ENCODE measurements around the gene ARHGAP10. TPM values are rescaled to one million over a fixed set of nuclear protein-coding genes. Genes with fewer than 3 reads are reported as not detected.

The ARHGAP10 gene
- polyA plus RNA-seq, 1 experiment: 31.1 TPM

DNA sequence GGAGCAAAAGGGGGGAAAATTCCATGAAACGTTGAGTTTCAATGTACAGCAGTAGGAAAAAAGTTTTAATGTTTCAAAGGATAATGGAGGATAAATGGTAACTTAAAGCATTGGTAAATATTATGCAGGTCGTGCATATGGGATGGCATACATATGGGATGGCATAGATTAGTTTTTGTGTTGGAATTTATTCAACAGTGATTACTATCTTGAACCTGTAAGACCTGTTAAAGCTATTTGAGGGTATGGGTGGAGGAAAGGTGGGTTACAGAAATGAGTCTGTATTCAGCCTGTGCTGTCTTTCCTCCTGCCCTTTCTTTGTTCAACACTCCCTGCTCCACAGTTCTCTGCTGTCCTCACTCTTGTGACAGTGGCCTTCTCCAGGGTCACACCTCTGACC, 54.6 kb downstream of the ARHGAP10 start:
- ChIA-PET POLR2A (no interaction called here), CTCF (interaction anchor here (2.0 kb wide), 1 partner anchor 80 kb away, joined by 11 read pairs; no protein-coding TSS in a partner anchor)
- Histone ChIP-seq H3K4me3 (ENCODE audit: low read depth, low read length) (no peak overlapping the region), H3K9me3 (ENCODE audit: control insufficient read depth, insufficient read depth, low read length) (no peaks in the 10 kb centered on the region), H3K27ac (ENCODE audit: low read depth, low read length) (no peak overlapping the region), H3K27me3 (ENCODE audit: control insufficient read depth, insufficient read depth, low read length) (no peaks in the 10 kb centered on the region)
- no peak for DNase-seq (ENCODE audit: low read depth, low spot score)
- TF ChIP-seq, protein P1, sequence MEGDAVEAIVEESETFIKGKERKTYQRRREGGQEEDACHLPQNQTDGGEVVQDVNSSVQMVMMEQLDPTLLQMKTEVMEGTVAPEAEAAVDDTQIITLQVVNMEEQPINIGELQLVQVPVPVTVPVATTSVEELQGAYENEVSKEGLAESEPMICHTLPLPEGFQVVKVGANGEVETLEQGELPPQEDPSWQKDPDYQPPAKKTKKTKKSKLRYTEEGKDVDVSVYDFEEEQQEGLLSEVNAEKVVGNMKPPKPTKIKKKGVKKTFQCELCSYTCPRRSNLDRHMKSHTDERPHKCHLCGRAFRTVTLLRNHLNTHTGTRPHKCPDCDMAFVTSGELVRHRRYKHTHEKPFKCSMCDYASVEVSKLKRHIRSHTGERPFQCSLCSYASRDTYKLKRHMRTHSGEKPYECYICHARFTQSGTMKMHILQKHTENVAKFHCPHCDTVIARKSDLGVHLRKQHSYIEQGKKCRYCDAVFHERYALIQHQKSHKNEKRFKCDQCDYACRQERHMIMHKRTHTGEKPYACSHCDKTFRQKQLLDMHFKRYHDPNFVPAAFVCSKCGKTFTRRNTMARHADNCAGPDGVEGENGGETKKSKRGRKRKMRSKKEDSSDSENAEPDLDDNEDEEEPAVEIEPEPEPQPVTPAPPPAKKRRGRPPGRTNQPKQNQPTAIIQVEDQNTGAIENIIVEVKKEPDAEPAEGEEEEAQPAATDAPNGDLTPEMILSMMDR (IDR thresholded peaks at IDR 0.05; ENCODE audit: low read depth, low read length): no peak

DNA sequence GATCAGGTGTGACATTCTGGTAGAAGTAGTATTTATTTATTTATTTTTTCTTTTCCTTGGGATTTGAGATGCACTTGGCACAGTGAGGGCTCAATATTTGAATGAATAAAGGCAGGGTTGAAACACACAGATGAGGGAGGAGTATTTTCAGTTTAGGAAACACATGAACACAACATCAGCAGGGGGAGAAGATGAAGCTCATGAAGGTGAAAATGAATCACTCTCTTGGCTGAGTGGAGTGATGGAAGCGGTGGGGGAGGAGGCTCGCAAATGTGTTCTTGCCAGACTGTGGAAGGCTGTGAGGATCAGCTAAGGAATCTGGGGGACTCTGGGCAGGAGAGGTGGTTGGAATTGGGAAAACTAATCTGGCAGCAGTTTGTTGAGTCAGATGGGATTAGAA, 55.3 kb downstream of the ARHGAP10 start:
- ChIA-PET CTCF (interaction anchor here (2.0 kb wide), 1 partner anchor 79 kb away, joined by 11 read pairs; no protein-coding TSS in a partner anchor), POLR2A (no interaction called here)
- no peak for DNase-seq (ENCODE audit: low read depth, low spot score)
- Histone ChIP-seq H3K27me3 (ENCODE audit: control insufficient read depth, insufficient read depth, low read length) (no peaks in the 10 kb centered on the region), H3K4me3 (ENCODE audit: low read depth, low read length) (no peak overlapping the region), H3K27ac (ENCODE audit: low read depth, low read length) (no peak overlapping the region), H3K9me3 (ENCODE audit: control insufficient read depth, insufficient read depth, low read length) (no peaks in the 10 kb centered on the region)
- TF ChIP-seq, protein P1 (IDR thresholded peaks at IDR 0.05; ENCODE audit: low read depth, low read length): no peak

DNA sequence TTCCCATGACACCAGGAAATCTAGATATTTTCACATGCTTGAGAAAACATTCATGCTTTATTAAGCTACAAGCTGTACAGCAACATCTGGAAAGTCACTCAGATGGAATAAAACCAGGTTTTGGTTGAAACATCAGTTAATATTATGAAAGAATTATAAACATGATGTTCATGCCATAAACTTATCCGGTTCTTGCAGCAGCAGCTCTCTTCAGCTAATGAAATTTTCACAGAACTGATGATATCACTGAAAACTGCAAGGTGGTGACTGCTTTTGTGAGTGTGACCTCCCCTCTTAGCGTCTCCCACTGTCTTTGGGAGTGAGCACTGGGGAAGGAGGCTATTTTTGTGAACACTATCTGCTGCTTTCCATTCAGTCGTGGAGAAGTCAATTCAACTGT, 56.9 kb downstream of the ARHGAP10 start:
- no peak for DNase-seq (ENCODE audit: low read depth, low spot score)
- H3K4me3 ChIP-seq (ENCODE audit: low read depth, low read length): no peak overlapping the region
- TF ChIP-seq, protein P1 (IDR thresholded peaks at IDR 0.05; ENCODE audit: low read depth, low read length): no peak
- no peak overlapping the region for H3K27ac ChIP-seq (ENCODE audit: low read depth, low read length)
- ChIA-PET POLR2A (interaction anchor here (0.8 to 1.5 kb wide), 2 partner anchors 57 to 60 kb away, joined by 3 to 4 read pairs; partner anchors contain the start of gene ARHGAP10), CTCF (interaction anchor here (1.7 to 2.3 kb wide), 2 partner anchors 49 to 78 kb away, joined by 3 to 10 read pairs; no protein-coding TSS in a partner anchor)
- no peaks in the 10 kb centered on the region for H3K27me3 ChIP-seq (ENCODE audit: control insufficient read depth, insufficient read depth, low read length)
- no peaks in the 10 kb centered on the region for H3K9me3 ChIP-seq (ENCODE audit: control insufficient read depth, insufficient read depth, low read length)

DNA sequence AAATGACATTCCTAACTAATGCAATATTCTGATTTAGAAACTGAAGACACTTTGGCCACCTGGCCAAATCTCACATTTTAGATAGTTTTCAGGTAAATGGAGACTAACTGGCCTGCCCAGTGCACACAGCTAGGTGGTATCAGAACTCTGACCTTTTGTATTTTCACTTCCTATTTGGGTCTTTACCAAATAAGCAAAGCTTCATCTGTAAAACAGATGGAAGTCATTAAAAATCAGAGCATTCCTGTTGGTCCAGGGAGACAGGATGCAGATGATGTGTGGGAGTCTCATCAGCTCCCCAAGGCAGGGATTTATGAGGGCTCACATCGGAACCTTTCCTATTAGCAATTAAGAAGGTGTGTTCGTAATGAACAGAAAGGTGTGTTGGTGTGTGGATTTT, 57.7 kb downstream of the ARHGAP10 start:
- TF ChIP-seq, protein P1 (IDR thresholded peaks at IDR 0.05; ENCODE audit: low read depth, low read length): no peak
- H3K27ac ChIP-seq (ENCODE audit: low read depth, low read length): no peak overlapping the region
- POLR2A ChIA-PET: interaction anchor here (0.6 to 1.5 kb wide), 3 partner anchors 59 to 243 kb away, joined by 4 to 7 read pairs (median 6); no protein-coding TSS in a partner anchor
- CTCF ChIA-PET: interaction anchor here (1.7 to 2.3 kb wide), 2 partner anchors 48 to 77 kb away, joined by 3 to 10 read pairs; no protein-coding TSS in a partner anchor
- no peaks in the 10 kb centered on the region for H3K9me3 ChIP-seq (ENCODE audit: control insufficient read depth, insufficient read depth, low read length)
- no peak for DNase-seq (ENCODE audit: low read depth, low spot score)
- no peak overlapping the region for H3K4me3 ChIP-seq (ENCODE audit: low read depth, low read length)
- no peaks in the 10 kb centered on the region for H3K27me3 ChIP-seq (ENCODE audit: control insufficient read depth, insufficient read depth, low read length)

DNA sequence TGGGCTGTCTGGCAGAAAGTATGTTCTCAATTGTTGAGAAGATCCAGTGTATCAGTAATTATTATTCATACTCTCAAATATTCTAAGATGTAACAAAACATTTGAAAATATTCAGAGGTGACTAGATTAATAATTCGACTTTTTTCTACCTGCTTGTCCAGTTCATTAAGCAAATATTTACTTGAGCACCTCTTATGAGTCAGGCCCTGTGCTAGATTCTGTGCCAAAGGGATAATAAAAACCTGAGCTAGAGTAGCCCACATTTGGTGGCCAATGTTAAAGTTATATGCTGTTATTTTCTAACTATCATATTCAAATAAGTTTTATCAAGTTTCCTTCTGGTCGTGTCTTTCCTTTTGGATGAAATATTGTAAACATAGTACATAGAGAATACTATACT, 58.5 kb downstream of the ARHGAP10 start:
- ChIA-PET CTCF (interaction anchor here (1.0 to 2.3 kb wide), 2 partner anchors 11 to 77 kb away, joined by 3 to 10 read pairs; no protein-coding TSS in a partner anchor), POLR2A (interaction anchor here (0.6 kb wide), 1 partner anchor 232 kb away, joined by 6 read pairs; no protein-coding TSS in a partner anchor)
- no peaks in the 10 kb centered on the region for H3K9me3 ChIP-seq (ENCODE audit: control insufficient read depth, insufficient read depth, low read length)
- TF ChIP-seq, protein P1 (IDR thresholded peaks at IDR 0.05; ENCODE audit: low read depth, low read length): no peak
- no peak for DNase-seq (ENCODE audit: low read depth, low spot score)
- no peaks in the 10 kb centered on the region for H3K27me3 ChIP-seq (ENCODE audit: control insufficient read depth, insufficient read depth, low read length)
- H3K27ac ChIP-seq (ENCODE audit: low read depth, low read length): no peak overlapping the region
- H3K4me3 ChIP-seq (ENCODE audit: low read depth, low read length): no peak overlapping the region
